NCI-H748 (cell line): Measurements from ENCODE around the gene PMEPA1.

ENCODE experiments used
- DNase-seq: peaks from one replicate; lab custom pipeline; 2025; ENCODE audit not compliant: unreplicated experiment; lab: John Stamatoyannopoulos, UW

The PMEPA1 gene

GRCh38 chr20:57695940-57696339, 13.9 kb downstream of the PMEPA1 start:
- no peak for DNase-seq

GRCh38 chr20:57695012-57695411, 14.8 kb downstream of the PMEPA1 start:
- DNase-seq, result no peak

DNA sequence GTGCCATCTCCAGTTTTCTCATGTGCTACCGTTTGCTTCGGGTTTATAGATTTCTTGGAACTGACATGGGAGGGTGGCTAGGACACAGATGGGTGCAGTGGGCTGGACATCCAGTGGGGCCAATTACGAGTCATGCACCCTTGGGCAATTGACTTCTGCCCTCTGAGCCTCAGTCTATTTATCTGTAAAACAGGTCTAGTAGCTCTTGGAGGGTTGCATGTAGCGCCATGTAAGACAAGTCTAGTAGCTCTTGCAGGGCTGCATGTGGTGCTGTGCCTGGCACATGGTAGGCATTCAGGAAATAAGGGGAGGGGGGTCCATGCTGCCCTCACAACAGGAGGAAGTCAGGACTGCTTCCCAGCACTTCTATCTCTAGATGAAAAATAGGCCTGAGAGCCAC, 15.3 kb downstream of the PMEPA1 start:
- DNase-seq, result no peak

DNA sequence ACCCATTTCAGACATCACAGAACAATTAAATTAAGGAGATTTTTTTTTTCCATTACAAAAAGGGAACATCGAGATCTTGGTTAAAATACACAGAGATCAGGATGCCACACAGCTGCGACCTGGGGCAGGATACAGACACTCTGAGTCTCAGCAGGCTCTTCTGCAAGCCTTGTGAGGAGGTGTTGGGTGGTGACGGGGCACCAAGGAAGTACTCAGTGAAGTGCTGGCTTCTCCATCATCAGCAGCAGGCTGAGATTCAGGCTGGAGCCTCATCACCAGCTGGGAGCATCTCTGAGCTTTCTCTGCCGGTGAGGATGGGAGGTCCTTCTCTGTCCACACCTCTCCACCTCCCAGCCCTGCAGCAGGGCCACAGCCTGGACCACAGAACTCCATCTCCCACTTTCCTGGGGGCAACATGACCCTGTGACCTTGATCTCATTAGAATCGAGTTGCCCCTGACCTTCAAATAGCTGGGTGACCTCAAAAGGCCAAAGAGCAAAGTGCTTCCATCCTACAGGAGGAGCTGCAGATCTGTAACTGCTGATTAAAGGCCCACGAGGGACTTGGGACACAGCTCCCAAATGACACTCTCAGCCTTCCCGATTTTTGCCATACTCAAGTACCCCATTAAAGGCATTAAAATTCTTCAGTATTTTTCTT, 16.0 kb downstream of the PMEPA1 start:
- DNase-seq, result no peak

DNA sequence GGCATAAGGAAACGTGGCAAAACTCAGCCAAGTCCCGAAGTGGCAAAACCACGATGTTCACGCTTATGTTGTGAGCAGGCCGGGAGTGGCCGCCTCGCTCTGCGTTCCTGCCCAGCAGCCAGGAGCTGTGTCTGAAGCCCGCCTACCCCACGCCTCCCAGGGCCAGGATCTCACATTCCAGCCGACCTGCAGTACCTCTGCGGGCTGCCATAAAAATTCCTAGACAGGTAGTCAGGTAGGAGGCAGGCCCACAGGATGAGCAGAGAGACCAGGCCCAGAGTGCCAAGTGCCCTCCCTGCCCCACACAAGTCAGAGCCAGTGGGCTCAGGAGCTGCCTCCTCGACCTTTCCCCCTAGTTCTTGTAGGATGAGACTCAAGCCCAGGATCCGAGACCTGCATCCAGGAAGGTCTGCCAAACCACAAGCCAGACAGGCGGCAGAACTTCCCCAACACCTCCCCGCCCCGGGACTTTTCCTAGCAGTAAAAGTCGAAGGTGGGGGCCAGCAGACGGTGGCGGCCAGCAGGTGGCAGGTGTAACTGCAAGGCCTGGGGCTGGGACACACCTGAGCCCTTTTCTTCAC, 16.7 kb downstream of the PMEPA1 start:
- DNase-seq, result no peak

GRCh38 chr20:57692393-57692792, 17.4 kb downstream of the PMEPA1 start:
- no peak for DNase-seq

DNA sequence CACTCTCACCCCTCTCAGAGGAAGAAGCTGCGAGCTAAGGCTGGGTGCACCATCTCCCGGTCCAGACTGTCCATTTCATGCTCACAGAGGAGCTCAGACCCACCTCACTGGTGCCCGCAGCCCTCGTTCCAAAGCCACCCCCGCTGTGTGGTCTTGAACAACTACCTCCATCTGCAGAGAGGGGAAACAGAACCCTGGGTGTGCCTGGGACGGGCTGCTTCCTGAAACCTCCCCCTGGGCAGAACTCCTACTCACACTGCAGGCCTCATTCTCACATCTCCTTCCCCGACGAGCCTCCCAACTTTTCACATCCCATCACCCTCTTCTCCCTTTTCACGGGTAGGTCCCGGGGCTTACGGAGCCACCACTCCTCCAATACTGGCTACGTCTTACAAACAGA, 18.1 kb downstream of the PMEPA1 start:
- DNase-seq, result no peak

GRCh38 chr20:57690525-57690924, 19.3 kb downstream of the PMEPA1 start:
- no peak for DNase-seq

- DNase-seq, result no peak
Measured at GRCh38 chr20:57689745-57690481, 19.9 kb downstream of the PMEPA1 start.

- no peak for DNase-seq
Measured at GRCh38 chr20:57688864-57689263, 21.0 kb downstream of the PMEPA1 start.

- no peak for DNase-seq
Measured at GRCh38 chr20:57688295-57688694, 21.5 kb downstream of the PMEPA1 start.

DNA sequence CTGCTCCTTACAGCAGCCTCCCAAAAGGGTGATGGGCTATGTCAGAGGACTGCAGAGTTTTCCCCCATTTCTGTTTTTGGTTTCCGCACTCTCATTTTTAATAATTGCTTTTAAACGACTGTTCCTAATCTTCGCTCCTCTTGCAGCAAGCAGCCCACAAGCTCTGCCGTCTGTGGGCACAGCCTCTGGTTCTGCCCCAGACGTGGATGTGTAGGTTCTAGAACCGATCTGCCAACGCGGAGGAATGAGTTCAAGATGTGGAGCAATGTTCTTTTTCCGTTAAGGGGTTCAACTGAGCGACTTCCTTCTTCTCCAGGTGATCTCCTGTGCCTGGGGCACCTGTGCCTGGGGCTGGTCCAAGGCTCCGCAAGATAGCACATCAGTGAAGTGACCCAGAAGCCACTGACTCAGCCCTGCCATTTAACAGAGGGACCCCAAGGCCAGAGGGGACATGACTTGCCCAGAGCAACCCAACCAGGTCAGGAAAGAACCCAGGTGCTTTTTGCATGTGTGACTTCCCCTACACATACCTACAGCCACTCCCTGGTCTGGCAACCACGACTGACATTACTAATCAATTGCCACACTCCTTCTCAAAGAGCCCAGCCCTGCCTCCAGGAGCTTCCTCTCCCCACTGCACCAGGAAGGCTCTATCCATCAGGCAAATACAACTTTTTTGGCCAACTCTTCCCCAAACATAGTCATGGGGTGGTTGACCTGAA, 22.7 kb downstream of the PMEPA1 start:
- no peak for DNase-seq

DNA sequence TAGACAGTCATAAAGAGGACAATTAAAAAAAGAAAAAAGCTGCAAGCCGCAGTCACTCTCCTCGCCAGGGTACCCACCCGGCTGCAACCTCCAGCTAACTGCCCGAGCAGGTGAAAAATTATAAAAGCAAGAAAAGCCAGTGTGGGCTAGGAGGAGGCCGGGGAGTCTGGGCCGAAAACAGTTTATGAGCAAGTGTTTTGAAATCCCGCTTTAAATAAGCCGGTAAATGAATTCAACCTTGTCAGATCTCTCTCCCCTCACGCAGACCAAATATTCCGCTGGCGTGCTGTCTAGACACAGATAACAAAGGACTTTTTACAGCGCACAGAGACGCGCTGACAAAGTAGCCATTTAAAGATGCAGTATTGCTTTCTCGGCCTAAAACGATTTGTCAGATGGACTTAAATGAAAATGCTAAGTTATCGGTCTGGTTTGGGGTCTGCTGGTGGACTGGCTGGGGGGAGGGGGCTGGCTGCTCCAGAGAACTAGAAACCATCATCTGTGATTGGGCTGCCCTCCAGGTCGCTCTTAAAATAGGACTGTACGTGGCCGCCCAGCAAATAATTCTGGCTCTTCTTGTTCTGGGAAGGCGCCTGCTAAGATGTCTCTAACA, 24.6 kb downstream of the PMEPA1 start:
- peak; percentile 61 for DNase-seq

DNA sequence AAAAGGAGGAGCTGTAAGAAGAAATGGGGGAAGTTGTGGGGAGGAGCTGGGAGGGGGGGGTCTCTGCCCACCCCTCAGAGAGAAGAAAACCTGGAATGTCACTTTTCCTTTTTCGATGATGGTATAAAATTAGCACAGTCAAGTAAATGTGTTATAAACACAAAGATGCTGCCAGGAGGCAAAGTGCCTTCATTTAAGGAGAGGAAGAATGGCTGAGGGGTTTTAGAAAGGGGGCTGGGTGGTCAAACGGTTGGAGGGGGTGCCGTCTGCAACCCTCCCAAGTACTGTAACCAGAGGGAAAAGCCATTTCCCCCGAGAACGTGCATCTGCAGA, 25.0 kb downstream of the PMEPA1 start:
- no peak for DNase-seq

- DNase-seq, result no peak
Measured at GRCh38 chr20:57683881-57684807, 25.7 kb downstream of the PMEPA1 start.

DNA sequence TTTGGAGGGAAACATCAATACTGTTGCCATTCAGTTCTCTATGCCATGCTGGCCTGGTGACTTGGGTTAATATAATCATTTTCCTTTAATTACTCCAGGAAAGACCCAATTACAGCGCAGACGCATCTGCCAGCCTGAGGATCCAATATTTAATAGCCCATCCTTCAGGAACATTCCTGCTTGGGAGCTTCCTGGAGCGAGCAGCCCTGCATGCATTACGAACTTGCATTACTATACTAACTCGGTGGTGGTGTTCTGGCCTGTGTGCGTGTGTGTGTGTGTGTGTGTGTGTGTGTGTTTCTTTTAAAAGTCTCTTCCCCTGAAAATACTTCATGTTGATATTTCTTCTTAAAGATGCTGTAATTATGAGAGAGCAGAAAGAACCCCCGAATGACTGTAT, 26.5 kb downstream of the PMEPA1 start:
- DNase-seq, result no peak

- DNase-seq, result no peak
Measured at GRCh38 chr20:57682184-57683101, 27.4 kb downstream of the PMEPA1 start.

DNA sequence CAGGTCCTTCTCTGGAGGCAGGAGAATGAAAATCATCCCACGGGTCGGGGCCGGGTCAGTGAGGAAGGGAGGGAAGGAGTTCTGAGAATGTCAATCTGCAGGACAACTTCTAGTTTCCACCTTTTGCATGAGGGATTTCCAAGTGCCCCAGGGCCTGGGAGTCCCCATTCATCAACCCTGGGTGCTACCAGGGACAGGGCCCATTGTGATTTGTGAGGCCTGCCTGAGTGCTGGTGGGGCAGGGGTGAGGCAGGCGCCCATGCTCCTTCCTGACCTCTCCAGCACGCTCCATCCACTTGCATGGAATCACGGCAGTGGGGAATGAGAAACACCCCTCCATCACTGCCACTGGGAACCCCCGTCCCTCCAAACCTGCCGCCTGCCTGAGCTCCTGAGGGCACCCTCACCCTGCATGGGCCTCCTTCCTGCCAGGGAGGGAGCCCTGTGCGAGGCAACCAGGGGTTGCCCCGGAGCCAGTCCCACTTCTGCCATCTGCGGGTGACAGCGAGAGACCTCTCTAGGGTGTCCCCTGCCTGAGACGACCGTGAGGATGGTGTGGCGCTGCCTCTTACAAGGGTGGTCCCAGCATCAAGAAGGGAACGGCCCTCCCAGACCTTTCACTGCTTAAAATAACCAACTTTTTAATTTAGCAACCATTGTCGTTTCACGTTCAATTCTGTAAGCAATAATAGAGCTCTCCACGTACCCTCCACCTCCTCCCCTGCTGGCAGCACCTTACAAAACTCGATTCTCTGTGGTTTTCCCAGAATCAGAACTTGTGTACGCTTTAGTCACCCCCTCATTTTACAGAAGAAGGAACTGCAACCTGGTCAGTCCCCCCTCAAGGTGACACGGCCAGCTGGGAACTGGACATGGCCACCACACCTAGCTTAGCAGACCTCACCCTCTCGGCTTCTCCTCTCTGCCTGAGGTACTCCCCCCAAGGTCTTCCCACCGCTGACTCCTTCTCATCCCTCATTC, 28.6 kb downstream of the PMEPA1 start:
- DNase-seq, result no peak
